NT2/D1 (cell line): ENCODE data around the gene RNF13.
"Not testable (repeated sequence)": the region's sequence is repeated elsewhere in the genome, so short reads cannot be mapped to it uniquely, and the experiment has no call there.

Source experiments
- DNase-seq: peaks from one replicate; pipeline ENCODE4 v3.0.0-alpha.2; 2011; ENCODE audit warnings: low read depth, low spot score
- H3K27me3 ChIP-seq: 2 replicates; pipeline ENCODE4 v1.6.0; 2011; ENCODE audit warnings: mild to moderate bottlenecking; ENCODE audit not compliant: insufficient read length, insufficient read depth
- H3K36me3 ChIP-seq: 2 replicates; pipeline ENCODE4 v1.6.1; 2011; ENCODE audit warnings: mild to moderate bottlenecking, low read length, mixed read lengths; ENCODE audit not compliant: insufficient read depth, insufficient read length
- H3K4me1 ChIP-seq: 2 replicates; pipeline ENCODE4 v1.5.1; 2011; ENCODE audit not compliant: insufficient read depth, insufficient read length
- H3K4me3 ChIP-seq: 2 replicates; pipeline ENCODE4 v1.5.1; 2011; ENCODE audit warnings: low read depth; ENCODE audit not compliant: insufficient read length
- H3K9ac ChIP-seq: 2 replicates; pipeline ENCODE4 v1.6.0; 2011; ENCODE audit warnings: low read depth; ENCODE audit not compliant: insufficient read length
- H3K9me3 ChIP-seq: 2 replicates; pipeline ENCODE4 v1.5.1; 2011; ENCODE audit warnings: mild to moderate bottlenecking, low read length; ENCODE audit not compliant: insufficient read depth
- SUZ12 ChIP-seq: IDR thresholded peaks from 2 replicates; pipeline ENCODE4 v1.6.1; 2011; ENCODE audit not compliant: insufficient read length, insufficient read depth; ENCODE audit errors: extremely low read depth
- YY1 ChIP-seq: IDR thresholded peaks from 2 replicates; pipeline ENCODE4 v1.6.1; 2011; ENCODE audit not compliant: insufficient read length, insufficient read depth
- ZNF274 ChIP-seq: IDR thresholded peaks from 2 replicates; pipeline ENCODE4 v1.6.1; 2011; ENCODE audit warnings: mild to moderate bottlenecking, low read depth, low read length

Gene RNF13

GRCh38 chr3:149867563-149867962, 54.5 kb downstream of the RNF13 start:
- Histone ChIP-seq H3K4me1 (peaks cover 2% of the 10 kb centered on the region), H3K9ac (no peak overlapping the region), H3K4me3 (no peak overlapping the region), H3K9me3 (no peaks in the 10 kb centered on the region), H3K36me3 (peaks cover 4% of the 10 kb centered on the region), H3K27me3 (no peaks in the 10 kb centered on the region)
- no peak for DNase-seq
- TF ChIP-seq YY1 (no peak), ZNF274 (no peak)

GRCh38 chr3:149871855-149872254, 58.8 kb downstream of the RNF13 start:
- Histone ChIP-seq H3K27me3 (no peaks in the 10 kb centered on the region), H3K4me1 (peaks cover 2% of the 10 kb centered on the region), H3K9ac (no peak overlapping the region), H3K4me3 (no peak overlapping the region), H3K9me3 (no peaks in the 10 kb centered on the region), H3K36me3 (peaks cover 5% of the 10 kb centered on the region)
- TF ChIP-seq YY1, result no peak
- TF ChIP-seq SUZ12, result no peak
- no peak for TF ChIP-seq ZNF274
- DNase-seq, result no peak

- no peaks in the 10 kb centered on the region for H3K27me3 ChIP-seq
- H3K4me1 ChIP-seq, result peaks cover 2% of the 10 kb centered on the region
- DNase-seq, result no peak
- TF ChIP-seq SUZ12 (no peak), ZNF274 (no peak), YY1 (no peak)
- no peak overlapping the region for H3K4me3 ChIP-seq
- peaks cover 5% of the 10 kb centered on the region for H3K36me3 ChIP-seq
- H3K9ac ChIP-seq, result no peak overlapping the region
- H3K9me3 ChIP-seq, result no peaks in the 10 kb centered on the region
These were observed 59.6 kb downstream of the RNF13 start for GRCh38 chr3:149872589-149872988.

- Histone ChIP-seq H3K27me3 (no peaks in the 10 kb centered on the region), H3K9me3 (no peaks in the 10 kb centered on the region), H3K4me3 (no peak overlapping the region), H3K4me1 (no peaks in the 10 kb centered on the region), H3K9ac (no peak overlapping the region), H3K36me3 (no peaks in the 10 kb centered on the region)
- TF ChIP-seq YY1 (no peak), ZNF274 (no peak), SUZ12 (no peak)
- DNase-seq, result no peak
These were observed 64.7 kb downstream of the RNF13 start for GRCh38 chr3:149877668-149878067.

- no peak overlapping the region for H3K4me3 ChIP-seq
- no peak overlapping the region for H3K9ac ChIP-seq
- H3K4me1 ChIP-seq, result no peaks in the 10 kb centered on the region
- H3K27me3 ChIP-seq, result no peaks in the 10 kb centered on the region
- TF ChIP-seq YY1, result no peak
- TF ChIP-seq ZNF274, result no peak
- no peak for TF ChIP-seq SUZ12
- DNase-seq, result peak; percentile 28
- H3K36me3 ChIP-seq, result no peaks in the 10 kb centered on the region
- no peaks in the 10 kb centered on the region for H3K9me3 ChIP-seq
These were observed 66.9 kb downstream of the RNF13 start for GRCh38 chr3:149879872-149880271.

- TF ChIP-seq ZNF274 (no peak), SUZ12 (no peak)
- Histone ChIP-seq H3K27me3 (no peaks in the 10 kb centered on the region), H3K4me3 (no peak overlapping the region), H3K36me3 (no peaks in the 10 kb centered on the region), H3K9me3 (no peaks in the 10 kb centered on the region), H3K4me1 (no peaks in the 10 kb centered on the region), H3K9ac (no peak overlapping the region)
- no peak for DNase-seq
These were observed 68.9 kb downstream of the RNF13 start for GRCh38 chr3:149881879-149882278.

GRCh38 chr3:149883134-149883533, 70.1 kb downstream of the RNF13 start:
- Histone ChIP-seq H3K4me3 (no peak overlapping the region), H3K9me3 (no peaks in the 10 kb centered on the region), H3K36me3 (no peaks in the 10 kb centered on the region), H3K4me1 (no peaks in the 10 kb centered on the region), H3K9ac (no peak overlapping the region), H3K27me3 (no peaks in the 10 kb centered on the region)
- no peak for TF ChIP-seq ZNF274
- no peak for DNase-seq

- not testable (repeated sequence) for H3K36me3 ChIP-seq, H3K4me1 ChIP-seq, H3K4me3 ChIP-seq
These were observed 70.8 kb downstream of the RNF13 start for GRCh38 chr3:149883860-149884259.

GRCh38 chr3:149884848-149885247, 71.8 kb downstream of the RNF13 start:
- not testable (repeated sequence) for DNase-seq, H3K4me3 ChIP-seq, H3K36me3 ChIP-seq, H3K9ac ChIP-seq, H3K9me3 ChIP-seq, H3K27me3 ChIP-seq, H3K4me1 ChIP-seq

More at GRCh38 chr3:149883860-149884259, 70.8 kb downstream of the RNF13 start:
- not testable (repeated sequence) for H3K27me3 ChIP-seq, H3K9ac ChIP-seq, DNase-seq, H3K9me3 ChIP-seq
